Stimulated activated CD4-positive, alpha-beta T cell treated with anti-CD3 and anti-CD28 coated beads, Interleukin-2, amount 100 ng/mL, for 48 hours (primary cell): Measurements from ENCODE around the gene APLN.

ENCODE experiments used
- DNase-seq, 2 donors: peaks; one replicate each; pipeline ENCODE4 v3.0.0-alpha.2; 2020

The APLN gene

DNA sequence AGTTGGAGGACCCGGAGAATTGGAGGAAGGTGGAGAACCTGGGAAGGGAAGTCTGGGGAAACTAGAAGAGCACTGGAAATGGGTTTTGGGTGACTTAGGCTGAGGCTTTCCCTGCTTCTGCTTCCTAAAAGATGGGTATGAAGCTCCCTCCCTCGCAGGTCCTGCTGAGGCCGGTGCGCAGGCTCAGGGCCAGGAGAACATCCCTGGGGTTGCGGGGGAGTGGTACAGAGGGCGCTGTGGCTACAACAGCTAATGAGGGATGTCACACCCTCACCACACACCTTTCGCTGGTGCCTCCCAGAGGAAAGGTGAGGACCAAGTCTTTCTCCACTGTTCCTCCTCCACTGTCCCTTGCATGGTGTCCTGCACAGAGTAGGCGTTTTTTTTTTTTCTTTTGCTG lies 15.8 kb downstream of the APLN start:
- no peak for DNase-seq

GRCh38 chrX:129637217-129638109 lies 17.3 kb downstream of the APLN start:
- peak; percentile 69 to 83 for DNase-seq

DNA sequence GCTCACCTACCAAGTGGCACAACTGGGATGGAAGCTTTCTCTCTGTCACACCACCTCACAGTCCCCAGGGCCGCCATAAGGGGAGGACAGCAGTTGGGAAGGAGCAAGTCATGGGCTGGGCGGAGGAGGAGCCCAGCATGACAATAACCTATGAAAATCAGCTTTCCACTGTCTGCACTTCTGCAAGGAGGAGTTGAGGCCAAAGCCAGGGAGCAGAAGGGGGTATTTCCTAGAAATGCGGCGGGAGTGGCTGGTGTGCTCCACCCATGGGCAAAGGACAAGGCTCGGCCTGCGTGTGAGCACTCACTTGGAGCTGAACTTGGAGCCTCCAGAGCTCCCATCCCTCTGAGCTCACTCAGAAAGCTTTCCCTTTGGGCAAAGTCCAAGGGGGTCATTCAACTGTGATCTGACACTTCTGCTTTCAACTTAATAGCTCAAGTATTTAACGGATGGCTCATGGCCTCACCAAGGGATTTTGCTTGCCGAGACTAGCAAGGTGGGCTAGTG lies 18.5 kb downstream of the APLN start:
- no peak for DNase-seq

DNA sequence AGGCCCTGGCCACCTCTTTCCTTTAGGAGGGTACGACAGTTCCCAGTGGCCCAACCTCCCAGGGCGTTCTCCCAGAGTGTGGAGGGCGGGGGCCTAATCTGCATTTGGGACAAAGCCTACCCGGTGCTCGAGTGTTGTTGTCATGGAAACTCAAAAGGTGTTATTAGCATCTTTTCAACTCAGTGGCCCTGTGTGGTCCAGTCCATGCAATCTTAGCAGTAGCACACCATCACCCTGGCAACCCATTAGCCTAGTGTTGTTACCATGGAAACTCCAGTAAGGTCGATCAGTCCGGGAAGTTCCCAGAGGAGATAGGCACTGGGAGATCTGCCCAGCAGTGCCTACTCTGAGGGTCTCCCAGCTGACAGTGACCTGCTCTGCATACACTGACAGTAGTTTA lies 20.2 kb downstream of the APLN start:
- DNase-seq, result no peak

DNA sequence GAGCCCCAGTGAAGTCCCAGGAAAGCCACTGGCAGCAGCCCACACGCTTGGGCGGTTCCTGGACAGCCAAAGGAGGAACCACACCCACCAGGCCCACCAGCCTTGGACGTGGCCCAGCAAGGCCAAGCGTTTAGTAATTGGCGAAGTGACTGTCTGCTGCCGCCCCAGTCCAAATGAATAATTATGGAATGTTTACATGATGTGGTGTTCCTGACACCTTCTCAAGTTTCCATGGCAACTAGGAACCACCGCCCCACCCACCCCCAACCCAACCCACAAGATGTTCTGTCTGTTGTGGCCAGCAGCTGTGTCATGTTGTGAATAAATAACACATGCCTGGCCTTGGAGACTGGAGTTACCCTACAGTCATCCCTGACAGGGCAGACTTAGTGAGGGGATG lies 22.3 kb downstream of the APLN start:
- DNase-seq, result no peak

DNA sequence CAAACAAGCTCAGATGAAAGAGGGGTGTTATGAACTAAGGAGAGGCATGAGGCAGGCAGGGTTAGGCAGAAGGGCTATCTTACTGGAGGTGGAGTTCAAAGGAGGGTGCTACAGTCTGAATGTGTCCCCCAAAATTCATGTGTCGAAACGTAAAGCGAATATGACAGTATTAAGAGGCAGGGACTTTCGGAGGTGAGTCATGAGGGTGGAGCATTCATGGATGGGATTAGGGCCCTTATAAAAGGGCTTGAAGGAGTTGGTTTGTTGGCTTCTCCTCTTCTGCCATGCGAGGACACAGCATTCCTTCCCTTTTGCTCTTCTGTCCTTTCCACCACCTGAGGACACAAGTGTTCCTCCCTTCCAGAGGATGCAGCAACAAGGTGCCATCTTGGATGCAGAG lies 22.9 kb downstream of the APLN start:
- DNase-seq, result no peak

- no peak for DNase-seq
These were observed 24.9 kb downstream of the APLN start for GRCh38 chrX:129629837-129630236.

GRCh38 chrX:129626026-129626425 lies 28.7 kb downstream of the APLN start:
- no peak for DNase-seq

- no peak for DNase-seq
These were observed 31.9 kb downstream of the APLN start for GRCh38 chrX:129622757-129623301.

DNA sequence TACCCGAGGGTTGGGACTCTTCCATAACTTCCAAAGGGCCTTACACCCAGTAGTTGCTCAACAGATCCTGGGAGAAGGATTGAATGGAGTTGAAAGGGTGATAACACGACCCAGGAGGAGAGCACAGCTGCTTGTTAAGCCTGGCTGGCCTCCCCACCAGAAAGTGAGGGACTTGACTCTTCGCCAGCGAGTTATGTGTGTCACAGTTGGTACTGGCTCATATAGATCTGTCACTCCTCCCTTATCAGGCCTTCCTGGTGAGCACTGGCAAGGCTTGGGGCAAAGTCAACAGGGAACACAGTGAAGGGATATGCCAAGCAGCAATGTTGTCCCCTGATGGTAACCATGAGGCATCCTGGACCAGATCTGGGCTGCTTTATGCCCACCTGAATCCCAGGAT lies 35.8 kb downstream of the APLN start:
- no peak for DNase-seq

DNA sequence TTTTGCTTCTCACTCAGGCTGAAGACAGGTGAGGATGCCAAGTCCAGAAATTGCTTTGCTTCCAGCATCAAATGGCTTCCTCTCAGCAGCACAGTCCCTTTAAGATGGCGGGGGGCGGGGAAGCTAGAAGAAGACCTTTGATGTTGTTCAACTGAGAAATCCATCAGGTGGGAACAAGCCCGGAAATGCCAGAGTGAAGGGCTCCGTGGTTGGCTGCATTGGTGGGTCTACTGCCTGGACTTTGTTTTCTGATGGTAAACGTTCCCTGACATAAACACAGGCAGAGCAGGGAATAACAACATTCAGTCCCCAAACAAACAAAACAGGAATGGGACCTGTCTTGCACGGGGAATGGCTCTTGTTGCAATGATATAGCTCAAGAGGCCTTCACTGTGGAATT lies 37.3 kb downstream of the APLN start:
- DNase-seq, result no peak

GRCh38 chrX:129614481-129615255 lies 40.1 kb downstream of the APLN start:
- DNase-seq, result no peak

DNA sequence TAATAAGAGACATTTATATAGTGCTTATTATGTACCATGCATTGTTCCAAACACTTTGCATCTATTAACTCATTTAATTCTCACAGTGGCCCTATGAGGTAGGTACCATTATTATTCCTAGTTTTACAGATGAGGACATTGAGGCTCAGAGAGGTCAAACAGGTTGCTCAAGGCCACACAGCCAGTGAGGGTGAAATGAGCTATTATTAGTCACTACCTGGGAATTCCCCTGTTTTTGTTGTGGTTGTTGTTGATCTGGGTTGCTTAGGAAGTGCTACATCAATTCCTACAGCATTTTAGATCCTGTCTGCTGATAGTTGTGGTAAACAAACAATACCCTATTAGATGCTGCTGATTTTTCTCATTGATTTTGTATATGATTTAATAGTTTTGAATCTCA lies 41.2 kb downstream of the APLN start:
- DNase-seq, result no peak

GRCh38 chrX:129612396-129612795 lies 42.4 kb downstream of the APLN start:
- no peak for DNase-seq

GRCh38 chrX:129609395-129609794 lies 45.4 kb downstream of the APLN start:
- no peak for DNase-seq

- no peak for DNase-seq
These were observed 46.3 kb downstream of the APLN start for GRCh38 chrX:129608496-129608895.

DNA sequence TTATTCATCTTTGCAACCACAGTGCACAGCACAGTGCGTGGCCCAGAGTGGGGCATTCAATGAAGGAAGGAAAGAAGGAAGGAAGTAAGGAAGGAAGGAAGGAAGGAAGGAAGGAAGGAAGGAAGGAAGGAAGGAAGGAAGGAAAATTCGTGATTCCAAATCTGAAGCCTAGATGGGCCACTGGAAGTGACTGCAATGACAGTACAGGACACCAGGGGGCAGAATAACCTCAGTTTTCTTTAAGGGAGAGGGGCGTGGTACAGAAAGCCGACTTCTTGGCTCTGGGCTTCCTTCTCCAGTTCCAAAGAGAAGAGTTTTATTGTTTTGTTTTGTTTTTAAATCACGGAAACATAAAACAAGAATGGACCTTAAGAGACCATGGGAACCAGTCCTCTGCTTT lies 47.8 kb downstream of the APLN start:
- DNase-seq, result peak; percentile 50 to 63

DNA sequence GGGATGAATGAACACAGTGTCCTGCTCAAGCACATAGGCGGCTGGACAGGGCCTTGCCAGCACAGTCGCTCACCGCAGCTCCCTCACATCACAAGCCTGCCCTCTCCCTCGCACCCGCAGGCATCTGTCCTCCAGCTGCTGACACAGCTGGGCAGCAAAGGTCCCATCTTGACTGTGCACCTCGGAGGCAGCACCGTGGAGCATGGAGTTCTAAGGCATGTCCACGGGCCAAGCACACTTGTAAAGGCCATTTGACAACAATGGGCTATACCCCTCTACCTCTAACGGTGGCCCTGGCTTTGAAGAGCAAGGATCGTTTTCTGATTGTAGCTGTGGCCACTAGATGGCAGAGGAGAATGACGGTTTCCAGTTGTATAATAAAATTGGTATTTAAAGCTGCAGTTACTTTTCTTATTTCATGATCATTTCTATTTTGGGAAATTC lies 53.8 kb downstream of the APLN start:
- no peak for DNase-seq

DNA sequence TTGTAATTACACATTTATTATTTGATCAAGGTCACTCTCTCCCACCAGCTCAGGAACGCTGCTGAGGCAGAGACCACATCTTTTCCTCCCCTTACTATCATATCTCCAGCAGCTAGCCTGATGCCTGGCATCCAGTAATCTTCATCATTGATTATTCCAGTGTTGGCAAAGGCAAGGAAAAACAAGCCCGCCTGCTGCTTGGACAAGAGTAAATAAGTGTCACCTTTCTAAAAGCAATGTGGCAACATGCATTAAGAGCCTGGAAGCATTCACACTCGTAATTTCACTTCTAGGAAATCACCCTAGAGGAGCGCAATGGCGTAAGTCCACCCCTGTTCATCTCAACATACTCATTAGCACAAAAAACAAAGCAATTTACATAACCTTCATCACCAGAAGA lies 54.8 kb downstream of the APLN start:
- DNase-seq, result no peak

DNA sequence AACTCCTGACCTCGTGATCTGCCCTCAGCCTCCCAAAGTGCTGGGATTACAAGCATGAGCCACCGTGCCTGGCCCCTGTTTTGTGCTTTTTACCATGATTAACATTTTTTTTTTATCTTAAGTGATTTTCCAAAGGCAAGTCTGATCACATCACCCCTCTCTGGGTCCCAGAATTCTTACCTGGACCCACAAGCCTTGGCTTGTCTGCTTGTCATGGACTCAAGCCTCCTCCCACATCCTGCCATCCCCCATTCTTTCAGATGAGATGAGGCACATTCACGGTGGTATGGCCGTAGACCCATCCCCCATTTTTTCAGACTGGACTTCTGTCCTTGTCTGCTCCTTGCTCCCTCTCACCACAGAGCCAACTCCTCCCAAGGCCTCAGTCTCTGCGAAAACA lies 55.3 kb downstream of the APLN start:
- DNase-seq, result no peak

DNA sequence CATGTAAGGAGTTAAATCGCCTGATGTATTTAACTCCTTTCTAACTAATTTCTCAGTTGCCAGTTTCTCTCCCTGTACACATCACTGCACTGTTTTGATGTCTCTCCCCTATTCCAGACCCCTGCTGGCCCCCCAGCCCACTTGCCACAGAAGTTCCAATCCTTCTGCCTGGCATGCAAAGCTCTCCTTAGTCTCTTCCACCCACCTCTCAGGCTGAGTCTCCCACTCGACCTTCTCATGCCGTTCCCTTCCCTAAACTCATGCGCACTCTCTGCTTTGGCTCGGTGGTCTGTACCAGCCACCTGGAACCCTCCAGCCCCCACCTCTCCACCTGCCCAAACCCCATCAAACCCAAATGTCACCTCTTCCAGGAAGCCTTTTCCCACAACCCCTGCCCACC lies 56.9 kb downstream of the APLN start:
- DNase-seq, result no peak

DNA sequence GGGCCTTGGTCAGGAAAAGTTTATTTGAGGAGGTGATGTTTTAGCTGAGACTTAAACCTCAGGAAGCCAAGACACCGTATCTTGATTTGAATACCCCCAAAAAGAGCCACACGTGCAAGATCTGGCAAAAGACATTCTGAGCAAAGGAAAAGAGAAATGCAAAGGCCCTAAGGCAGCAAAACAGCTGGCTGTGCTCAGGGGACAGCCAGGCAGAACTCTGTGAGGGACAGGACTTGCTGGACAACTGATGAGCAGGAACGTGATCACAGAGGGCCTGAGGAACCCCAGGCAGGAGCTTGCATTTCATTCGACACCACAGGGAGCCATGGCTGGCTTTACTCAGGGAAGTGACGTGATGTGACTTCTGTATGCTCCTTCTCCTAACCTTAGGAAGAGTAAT lies 58.7 kb downstream of the APLN start:
- no peak for DNase-seq
